Right renal cortex interstitium (tissue), 3 donors: ENCODE results near the gene DCAF7. TPM values are rescaled to one million over a fixed set of nuclear protein-coding genes. Genes with fewer than 3 reads are reported as not detected.

ENCODE experiments used
- DNase-seq, 3 donors: peaks; one replicate each; pipeline ENCODE4 v3.0.0-alpha.2; 2013; ENCODE audit warnings: low read depth in 3 of 3, low spot score in 2 of 3
- polyA plus RNA-seq, 3 donors: library from polyadenylated mRNA; unstranded; fragments of 120-200 nt; gene quantifications; one replicate each; pipeline ENCODE4 v1.2.1, GENCODE V29; 2013; ENCODE audit not compliant: insufficient read length in 3 of 3

Gene DCAF7
- 100 to 1,000 TPM; 107 to 117 (median 112) TPM for polyA plus RNA-seq

GRCh38 chr17:63549946-63550816, at the start of gene DCAF7:
Gene DCAF7 (plus strand): TSS chr17:63550477. CDS start chr17:63550678, 201 bp downstream.
- peak; percentile 98 to 100 (median 99) for DNase-seq

GRCh38 chr17:63500543-63501390, 49.5 kb upstream of the DCAF7 start:
- no peak for DNase-seq

- no peak for DNase-seq
Measured at GRCh38 chr17:63503341-63503705, 47.0 kb upstream of the DCAF7 start.

- DNase-seq = no peak
Measured at GRCh38 chr17:63504261-63504660, 46.0 kb upstream of the DCAF7 start.

GRCh38 chr17:63505341-63505740, 44.9 kb upstream of the DCAF7 start:
- no peak for DNase-seq

- DNase-seq = no peak
Measured at GRCh38 chr17:63506627-63507026, 43.6 kb upstream of the DCAF7 start.

GRCh38 chr17:63511331-63511730, 38.9 kb upstream of the DCAF7 start:
- DNase-seq = no peak

GRCh38 chr17:63512388-63512787, 37.9 kb upstream of the DCAF7 start:
- DNase-seq = no peak

- DNase-seq = no peak
Measured at GRCh38 chr17:63512896-63513644, 37.2 kb upstream of the DCAF7 start.

- DNase-seq = no peak
Measured at GRCh38 chr17:63514477-63514876, 35.8 kb upstream of the DCAF7 start.

GRCh38 chr17:63514974-63515373, 35.3 kb upstream of the DCAF7 start:
- no peak for DNase-seq

GRCh38 chr17:63515426-63515825, 34.9 kb upstream of the DCAF7 start:
- no peak for DNase-seq

GRCh38 chr17:63516910-63517824, 33.1 kb upstream of the DCAF7 start:
- DNase-seq = no peak

- DNase-seq = no peak
Measured at GRCh38 chr17:63517825-63518534, 32.3 kb upstream of the DCAF7 start.

GRCh38 chr17:63519116-63519881, 31.0 kb upstream of the DCAF7 start:
- DNase-seq = no peak

GRCh38 chr17:63519972-63520882, 30.1 kb upstream of the DCAF7 start:
- no peak for DNase-seq

- DNase-seq = no peak
Measured at GRCh38 chr17:63523253-63523855, 26.9 kb upstream of the DCAF7 start, which contains the start of gene KCNH6. Gene KCNH6 (plus strand): TSS chr17:63523358. CDS start chr17:63523414, 56 bp downstream.
